K562 (cell line): Measurements from ENCODE around the gene VWA8.

ENCODE experiments used
- CBX5 ChIP-seq: IDR thresholded peaks from 2 replicates; pipeline ENCODE4 v1.6.1; 2014; ENCODE audit warnings: low read depth, borderline replicate concordance
- CTCF ChIP-seq, 3 experiments: IDR thresholded peaks in 2 of 3; conservative IDR thresholded peaks in 1 of 3; 2 replicates each; pipeline ENCODE4 v1.5.1; 2011 to 2012; ENCODE audit warnings: low read length in 3 of 3, mild to moderate bottlenecking in 3 of 3, control low read depth in 2 of 3, improper control_type of control experiment in 1 of 3, inconsistent platforms in 1 of 3, low read depth in 1 of 3, mixed read lengths in 1 of 3, moderate library complexity in 1 of 3; ENCODE audit not compliant: insufficient read depth in 2 of 3
- MAZ ChIP-seq, 2 experiments: fragments of 450-650 bp in 1 of 2; sonication (generic) in 1 of 2; formaldehyde crosslinking; IDR thresholded peaks in 1 of 2; conservative IDR thresholded peaks in 1 of 2; 2 replicates each; pipeline versions ENCODE4 v1.4.0 to v1.5.0; 2020; ENCODE audit warnings: mild to moderate bottlenecking in 1 of 2, missing genetic modification reagents in 1 of 2
- PML ChIP-seq: IDR thresholded peaks from 2 replicates; pipeline ENCODE4 v1.6.1; 2012; ENCODE audit warnings: low read length, inconsistent platforms
- POLR2A ChIP-seq: fragments of 450-650 bp; conservative IDR thresholded peaks from 2 replicates; pipeline ENCODE4 v1.6.1; 2016
- POLR2AphosphoS5 ChIP-seq: IDR thresholded peaks from 2 replicates; pipeline ENCODE4 v1.6.1; 2011; ENCODE audit warnings: mild to moderate bottlenecking, low read depth, low read length, moderate library complexity; ENCODE audit not compliant: control insufficient read depth, insufficient read depth
- RCOR1 ChIP-seq, 2 experiments: IDR thresholded peaks; 2 replicates each; pipeline ENCODE4 v1.6.1; 2012; ENCODE audit warnings: low read depth in 2 of 2, low read length in 2 of 2, borderline replicate concordance in 1 of 2, improper control_type of control experiment in 1 of 2
- SP2 ChIP-seq: IDR thresholded peaks from 2 replicates; pipeline ENCODE4 v1.6.1; 2011; ENCODE audit warnings: mild to moderate bottlenecking, low read depth, low read length, moderate library complexity; ENCODE audit not compliant: poor library complexity, severe bottlenecking; ENCODE audit errors: extremely low read depth
- TCF7L2 ChIP-seq: fragments of 150-350 bp; IDR thresholded peaks from 2 replicates; pipeline ENCODE4 v1.6.1; 2016; ENCODE audit warnings: low read depth, mild to moderate bottlenecking, low read length, moderate library complexity
- ZBTB11 ChIP-seq, 3 experiments: fragments of 200-800 bp in 1 of 3; fragments of 250-450 bp in 1 of 3; fragments of 450-650 bp in 1 of 3; sonication (Bioruptor Pico) in 1 of 3; sonication (Bioruptor generic) in 1 of 3; formaldehyde crosslinking in 1 of 3; IDR thresholded peaks; 2 replicates each; pipeline versions ENCODE4 v1.6.1 to v1.8.0; 2016 to 2022; ENCODE audit warnings: mild to moderate bottlenecking in 2 of 3, missing genetic modification characterization in 2 of 3, missing compliant biosample characterization in 1 of 3, moderate library complexity in 1 of 3
- TF ChIP-seq, protein P1 (sequence below): sonication (generic); formaldehyde crosslinking; IDR thresholded peaks from 2 replicates; pipeline ENCODE4 v1.8.1; 2022; ENCODE audit warnings: missing genetic modification reagents

GRCh38 chr13:41859565-41859964 is 101.3 kb downstream of the VWA8 start:
- TF ChIP-seq ZBTB11 (CRISPR knock-in tag; IDR thresholded peaks at IDR 0.05) = no peak
- TF ChIP-seq POLR2AphosphoS5 = no peak
- TF ChIP-seq SP2 = no peak
- TF ChIP-seq TCF7L2 = no peak
- TF ChIP-seq, protein P1, sequence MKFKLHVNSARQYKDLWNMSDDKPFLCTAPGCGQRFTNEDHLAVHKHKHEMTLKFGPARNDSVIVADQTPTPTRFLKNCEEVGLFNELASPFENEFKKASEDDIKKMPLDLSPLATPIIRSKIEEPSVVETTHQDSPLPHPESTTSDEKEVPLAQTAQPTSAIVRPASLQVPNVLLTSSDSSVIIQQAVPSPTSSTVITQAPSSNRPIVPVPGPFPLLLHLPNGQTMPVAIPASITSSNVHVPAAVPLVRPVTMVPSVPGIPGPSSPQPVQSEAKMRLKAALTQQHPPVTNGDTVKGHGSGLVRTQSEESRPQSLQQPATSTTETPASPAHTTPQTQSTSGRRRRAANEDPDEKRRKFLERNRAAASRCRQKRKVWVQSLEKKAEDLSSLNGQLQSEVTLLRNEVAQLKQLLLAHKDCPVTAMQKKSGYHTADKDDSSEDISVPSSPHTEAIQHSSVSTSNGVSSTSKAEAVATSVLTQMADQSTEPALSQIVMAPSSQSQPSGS (CRISPR knock-in tag) = no peak
- no peak for TF ChIP-seq RCOR1 (IDR thresholded peaks at IDR 0.05; ENCODE audit: borderline replicate concordance in 1 of 2, low read depth in 2 of 2, low read length in 2 of 2)
- no peak for TF ChIP-seq PML
- no peak for TF ChIP-seq CBX5
- TF ChIP-seq CTCF (IDR thresholded peaks at IDR 0.05 in 2 of 3, conservative IDR thresholded peaks at IDR 0.05 in 1 of 3; ENCODE audit: insufficient read depth in 2 of 3, low read depth in 1 of 3, low read length in 3 of 3) = no peak
- TF ChIP-seq POLR2A = no peak
- no peak for TF ChIP-seq MAZ (CRISPR knock-in tag; conservative IDR thresholded peaks at IDR 0.05 in 1 of 2, IDR thresholded peaks at IDR 0.05 in 1 of 2)
